Activated CD4-positive, alpha-beta T cell treated with anti-CD3 and anti-CD28 coated beads, Interleukin-2, amount 10 ng/mL, durations not matched to agents 24 days and 14 days (primary cell): ENCODE data around the gene USP5. TPM values are rescaled to one million over a fixed set of nuclear protein-coding genes. Genes with fewer than 3 reads are reported as not detected.

Source experiments
- DNase-seq: peaks from one replicate; pipeline ENCODE4 v3.0.0; 2022
- H3K27ac Mint-ChIP-seq: one replicate; pipeline ENCODE4 v1.8.0; 2022; ENCODE audit warnings: mild to moderate bottlenecking, mixed read lengths
- H3K27me3 Mint-ChIP-seq: one replicate; pipeline ENCODE4 v1.8.0; 2022; ENCODE audit warnings: mixed read lengths
- H3K36me3 Mint-ChIP-seq: one replicate; pipeline ENCODE4 v1.8.0; 2022; ENCODE audit warnings: low read depth, mild to moderate bottlenecking, mixed read lengths
- H3K4me1 Mint-ChIP-seq: one replicate; pipeline ENCODE4 v1.8.0; 2021; ENCODE audit warnings: mixed read lengths
- H3K4me3 Mint-ChIP-seq: one replicate; pipeline ENCODE4 v1.8.0; 2022; ENCODE audit warnings: mild to moderate bottlenecking, moderate library complexity, mixed read lengths
- H3K9me3 Mint-ChIP-seq: one replicate; pipeline ENCODE4 v1.8.0; 2021; ENCODE audit warnings: mixed read lengths
- intact Hi-C: fragments of 100-400 bp; cut with micrococcal nuclease; formaldehyde crosslinking; loops from one replicate; pipeline ENCODE4 v1.15.1; 2023
- total RNA-seq: library from RNA; stranded (reverse); gene quantifications from 2 replicates; pipeline ENCODE4 v1.2.3, GENCODE V29; 2022

USP5 gene
- total RNA-seq, 1 donor from 2014 or later, result 121 TPM

- no peak within 1 kb of the TSS for H3K27ac Mint-ChIP-seq
- intact Hi-C loops, result no loop called here
- H3K4me1 Mint-ChIP-seq, result peaks cover 2% of the 10 kb centered on the region
- H3K9me3 Mint-ChIP-seq, result no peaks in the 10 kb centered on the region
- no peak for DNase-seq
- H3K27me3 Mint-ChIP-seq, result no peaks in the 10 kb centered on the region
- H3K4me3 Mint-ChIP-seq, result no peak within 1 kb of the TSS
- H3K36me3 Mint-ChIP-seq, result peaks cover 7% of the 10 kb centered on the region
These were observed 11.0 kb upstream of the USP5 start, which contains the start of gene GNB3 for GRCh38 chr12:6840761-6841515. GNB3 (plus strand) TSS chr12:6840925; CDS start chr12:6841288, 363 bp downstream.

DNA sequence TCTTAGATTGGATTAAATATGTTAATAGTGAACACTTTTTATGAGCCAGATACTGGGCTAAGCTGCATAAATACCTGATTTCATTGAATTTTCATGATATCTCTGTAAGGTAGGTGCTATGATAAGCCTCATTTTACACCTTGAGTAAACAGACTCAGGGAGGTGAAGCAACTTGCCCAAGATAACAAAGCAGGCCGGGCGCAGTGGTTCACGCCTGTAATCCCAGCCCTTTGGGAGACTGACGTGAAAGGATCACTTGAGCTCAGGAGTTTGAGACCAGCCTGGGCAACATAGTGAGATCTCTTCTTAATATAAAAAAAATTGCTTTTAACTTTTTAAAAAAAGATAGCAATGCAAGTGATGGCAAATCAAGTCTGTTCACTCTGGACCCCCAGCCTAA lies 9.9 kb upstream of the USP5 start:
- Mint-ChIP-seq H3K4me1 (peaks cover 5% of the 10 kb centered on the region), H3K9me3 (no peaks in the 10 kb centered on the region)
- no peak for DNase-seq

GRCh38 chr12:6843118-6843902 lies 8.6 kb upstream of the USP5 start:
- intact Hi-C loops, result no loop called here

More for the DNA sequence above, 9.9 kb upstream of the USP5 start:
- intact Hi-C loops, result no loop called here
- H3K27me3 Mint-ChIP-seq, result no peaks in the 10 kb centered on the region
- H3K27ac Mint-ChIP-seq, result no peak overlapping the region
- no peak overlapping the region for H3K4me3 Mint-ChIP-seq
- peaks cover 12% of the 10 kb centered on the region for H3K36me3 Mint-ChIP-seq

DNA sequence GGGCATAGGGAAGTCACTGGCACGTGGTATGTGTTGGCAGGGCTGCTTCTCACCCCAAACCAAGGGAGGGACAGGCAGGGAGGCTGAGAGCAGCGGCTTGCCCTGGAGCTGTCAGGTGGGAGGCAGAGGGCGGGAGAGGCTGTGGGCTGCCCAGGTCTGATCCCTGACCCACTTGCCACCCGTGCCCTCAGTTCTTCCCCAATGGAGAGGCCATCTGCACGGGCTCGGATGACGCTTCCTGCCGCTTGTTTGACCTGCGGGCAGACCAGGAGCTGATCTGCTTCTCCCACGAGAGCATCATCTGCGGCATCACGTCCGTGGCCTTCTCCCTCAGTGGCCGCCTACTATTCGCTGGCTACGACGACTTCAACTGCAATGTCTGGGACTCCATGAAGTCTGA lies 6.6 kb upstream of the USP5 start:
- H3K27me3 Mint-ChIP-seq, result no peaks in the 10 kb centered on the region
- no peak for DNase-seq
- no peaks in the 10 kb centered on the region for H3K9me3 Mint-ChIP-seq
- no peak overlapping the region for H3K27ac Mint-ChIP-seq
- peaks cover 27% of the 10 kb centered on the region for H3K36me3 Mint-ChIP-seq
- intact Hi-C loops, result no loop called here
- H3K4me1 Mint-ChIP-seq, result peaks cover 26% of the 10 kb centered on the region
- H3K4me3 Mint-ChIP-seq, result no peak overlapping the region

More at GRCh38 chr12:6843118-6843902, 8.6 kb upstream of the USP5 start:
- Mint-ChIP-seq H3K4me3 (no peak overlapping the region), H3K27me3 (no peaks in the 10 kb centered on the region), H3K4me1 (peaks cover 9% of the 10 kb centered on the region), H3K36me3 (peaks cover 18% of the 10 kb centered on the region), H3K9me3 (no peaks in the 10 kb centered on the region), H3K27ac (no peak overlapping the region)
- DNase-seq, result no peak

- DNase-seq, result no peak
- Mint-ChIP-seq H3K36me3 (peaks cover 29% of the 10 kb centered on the region), H3K4me1 (peaks cover 30% of the 10 kb centered on the region), H3K9me3 (no peaks in the 10 kb centered on the region), H3K27ac (no peak overlapping the region), H3K4me3 (no peak overlapping the region), H3K27me3 (no peaks in the 10 kb centered on the region)
- intact Hi-C loops, result no loop called here
These were observed 5.6 kb upstream of the USP5 start for GRCh38 chr12:6846316-6846869.

- intact Hi-C loops, result no loop called here
- Mint-ChIP-seq H3K4me3 (no peak overlapping the region), H3K9me3 (no peaks in the 10 kb centered on the region), H3K27ac (no peak overlapping the region), H3K4me1 (peaks cover 30% of the 10 kb centered on the region), H3K27me3 (no peaks in the 10 kb centered on the region), H3K36me3 (peaks cover 29% of the 10 kb centered on the region)
- DNase-seq, result no peak
These were observed 4.3 kb upstream of the USP5 start for GRCh38 chr12:6847676-6848075.

- intact Hi-C loops, result no loop called here
- H3K4me1 Mint-ChIP-seq, result peaks cover 43% of the 10 kb centered on the region
- no peaks in the 10 kb centered on the region for H3K27me3 Mint-ChIP-seq
- H3K27ac Mint-ChIP-seq, result no peak overlapping the region
- no peaks in the 10 kb centered on the region for H3K9me3 Mint-ChIP-seq
- no peak for DNase-seq
- H3K4me3 Mint-ChIP-seq, result peak overlapping the region; percentile 89
- peaks cover 36% of the 10 kb centered on the region for H3K36me3 Mint-ChIP-seq
These were observed 2.5 kb upstream of the USP5 start for GRCh38 chr12:6849427-6849826.

DNA sequence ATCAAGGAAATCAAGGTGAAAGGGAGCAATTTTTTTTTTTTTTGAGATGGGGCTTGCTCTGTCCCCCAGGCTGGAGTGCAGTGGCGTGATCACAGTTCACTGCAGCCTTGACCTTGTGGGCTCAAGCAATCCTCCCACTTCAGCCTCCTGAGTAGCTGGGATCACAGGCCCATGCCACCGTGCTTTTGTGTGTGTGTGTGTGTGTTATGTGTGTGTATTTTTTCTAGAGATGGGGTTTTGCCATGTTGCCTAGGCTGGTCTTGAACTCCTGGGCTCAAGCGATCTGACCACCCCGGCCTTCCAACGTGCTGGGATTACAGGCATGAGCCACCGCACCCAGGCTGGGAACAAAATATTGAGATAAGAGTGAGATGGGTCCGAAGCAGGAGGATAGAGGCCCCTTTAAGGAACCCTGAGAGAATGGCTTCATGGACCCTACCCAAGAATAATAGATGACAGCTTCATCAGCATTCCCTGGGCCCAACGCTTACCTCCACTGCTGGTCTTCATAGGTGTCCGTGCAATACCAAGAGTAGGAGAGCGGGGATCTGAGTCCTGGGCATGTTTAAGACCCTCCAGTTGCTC lies 1.9 kb upstream of the USP5 start:
- H3K4me3 Mint-ChIP-seq, result peak overlapping the region; percentile 89
- no peak for DNase-seq
- peaks cover 31% of the 10 kb centered on the region for H3K36me3 Mint-ChIP-seq
- H3K27me3 Mint-ChIP-seq, result no peaks in the 10 kb centered on the region
- H3K9me3 Mint-ChIP-seq, result no peaks in the 10 kb centered on the region
- intact Hi-C loops, result loop anchor here (5.0 kb wide), 2 partner anchors 283 to 358 kb away; partner anchors contain the start of genes MRPL51, NCAPD2 and NOP2
- peak overlapping the region; percentile 62 for H3K27ac Mint-ChIP-seq
- peaks cover 41% of the 10 kb centered on the region for H3K4me1 Mint-ChIP-seq

DNA sequence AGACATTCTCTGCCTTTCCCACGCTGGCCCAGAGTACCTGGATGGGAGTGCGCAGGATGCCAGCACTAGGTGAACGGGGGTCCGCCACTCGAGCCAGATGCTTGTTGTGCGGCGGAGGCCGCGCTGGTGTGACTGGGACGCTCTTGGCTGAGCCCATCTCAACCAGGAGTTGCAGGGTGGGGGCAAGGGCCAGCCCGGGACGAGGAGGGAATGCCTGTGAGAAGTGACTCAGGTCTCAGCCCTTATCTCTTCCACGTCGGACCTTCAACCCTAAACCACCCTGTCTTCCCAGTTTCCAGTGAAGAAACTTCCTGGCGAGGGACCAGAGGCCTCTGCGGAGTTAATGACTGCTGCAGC lies 1.2 kb upstream of the USP5 start:
- Mint-ChIP-seq H3K36me3 (peaks cover 34% of the 10 kb centered on the region), H3K27ac (peak overlapping the region; percentile 62), H3K27me3 (no peaks in the 10 kb centered on the region), H3K4me3 (peak overlapping the region; percentile 89), H3K4me1 (peaks cover 41% of the 10 kb centered on the region), H3K9me3 (no peaks in the 10 kb centered on the region)
- DNase-seq, result no peak
- intact Hi-C loops, result loop anchor here (1.0 to 5.0 kb wide), 6 partner anchors 97 to 358 kb away; partner anchors contain the start of genes COPS7A, EMG1, MLF2 and MRPL51

- peaks cover 36% of the 10 kb centered on the region for H3K36me3 Mint-ChIP-seq
- intact Hi-C loops, result loop anchor here (1.0 to 5.0 kb wide), 6 partner anchors 98 to 359 kb away; partner anchors contain the start of genes COPS7A, EMG1, MLF2 and MRPL51
- no peaks in the 10 kb centered on the region for H3K9me3 Mint-ChIP-seq
- peak within 1 kb of the TSS; percentile 89 for H3K4me3 Mint-ChIP-seq
- H3K27me3 Mint-ChIP-seq, result no peaks in the 10 kb centered on the region
- DNase-seq, result peak; percentile 97
- peak within 1 kb of the TSS; percentile 97 for H3K27ac Mint-ChIP-seq
- H3K4me1 Mint-ChIP-seq, result peaks cover 41% of the 10 kb centered on the region
These were observed 613 bp upstream of the USP5 start, which contains the start of gene CDCA3 for GRCh38 chr12:6851153-6851920. CDCA3 (minus strand) TSS chr12:6851286; CDS start chr12:6850952, 334 bp downstream.

DNA sequence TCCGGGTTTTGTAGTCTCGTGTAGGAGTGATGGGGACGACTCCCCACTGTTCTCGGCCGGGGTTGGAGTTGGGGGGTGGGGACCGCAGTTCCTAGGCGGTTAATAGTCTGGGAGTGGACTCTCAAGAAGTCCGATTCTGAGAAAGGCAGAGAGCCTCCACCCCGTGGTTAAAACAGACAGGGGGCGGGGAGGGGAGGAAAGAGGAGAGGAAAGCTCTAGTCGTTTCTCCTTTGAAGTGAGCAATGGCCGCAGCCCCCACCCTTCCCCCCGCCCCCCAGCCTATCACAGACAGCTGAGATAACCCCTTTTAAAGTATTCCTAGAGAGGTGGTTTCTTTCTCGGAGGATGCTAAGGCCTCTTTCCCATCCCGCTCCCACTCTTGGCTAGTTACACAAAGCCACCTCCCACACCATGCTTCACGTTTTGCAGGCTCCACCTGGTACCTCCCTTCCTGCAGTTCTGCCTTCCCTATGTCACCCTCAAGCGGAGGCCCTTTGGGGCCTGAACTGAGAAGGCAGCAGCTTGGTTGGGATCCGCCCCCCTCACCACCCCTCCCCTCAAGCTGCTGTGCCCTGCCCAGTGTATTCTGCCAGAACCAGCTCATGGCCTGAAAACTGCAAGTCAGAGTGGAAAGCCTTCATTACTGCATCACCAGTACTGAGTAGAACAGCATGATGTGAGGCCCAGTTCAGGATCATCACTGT lies 853 bp downstream of the USP5 start:
- peaks cover 35% of the 10 kb centered on the region for H3K4me1 Mint-ChIP-seq
- intact Hi-C loops, result loop anchor here (1.0 to 5.0 kb wide), 7 partner anchors 14 to 361 kb away; partner anchors contain the start of genes CHD4, ING4, MRPL51 and NCAPD2
- peak overlapping the region; percentile 97 for H3K27ac Mint-ChIP-seq
- H3K27me3 Mint-ChIP-seq, result no peaks in the 10 kb centered on the region
- peak; percentile 89 for DNase-seq
- H3K9me3 Mint-ChIP-seq, result no peaks in the 10 kb centered on the region
- H3K4me3 Mint-ChIP-seq, result peak overlapping the region; percentile 89
- H3K36me3 Mint-ChIP-seq, result peaks cover 39% of the 10 kb centered on the region

DNA sequence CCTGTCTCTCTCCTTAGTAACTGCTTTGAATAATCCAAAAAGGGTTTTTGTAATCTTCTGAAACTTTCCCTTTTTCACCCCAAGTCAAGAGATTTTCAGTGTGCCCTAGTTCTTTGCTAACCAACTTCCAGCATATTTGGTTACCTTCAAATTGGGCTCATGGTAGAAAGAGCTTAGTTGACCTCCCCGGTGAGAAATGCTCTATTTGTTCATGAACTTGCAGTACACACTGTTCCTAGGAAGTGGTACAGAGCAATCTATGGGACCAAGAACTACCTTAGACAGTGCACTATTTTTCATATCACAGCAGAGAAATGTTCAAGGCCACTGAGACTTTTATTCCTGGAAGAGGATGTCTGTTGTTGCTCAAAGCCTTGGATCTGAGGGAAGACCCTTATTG lies 1.7 kb downstream of the USP5 start:
- no peaks in the 10 kb centered on the region for H3K9me3 Mint-ChIP-seq
- peaks cover 43% of the 10 kb centered on the region for H3K36me3 Mint-ChIP-seq
- intact Hi-C loops, result loop anchor here (2.0 to 5.0 kb wide), 3 partner anchors 247 to 361 kb away; partner anchors contain the start of genes CHD4, MRPL51, NCAPD2 and NOP2
- peak overlapping the region; percentile 89 for H3K4me3 Mint-ChIP-seq
- no peak for DNase-seq
- peak overlapping the region; percentile 97 for H3K27ac Mint-ChIP-seq
- peaks cover 32% of the 10 kb centered on the region for H3K4me1 Mint-ChIP-seq
- no peaks in the 10 kb centered on the region for H3K27me3 Mint-ChIP-seq
